ENCODE data around the gene LIG1. TPM values are rescaled to one million over a fixed set of nuclear protein-coding genes. Genes with fewer than 3 reads are reported as not detected.

The LIG1 gene
- total RNA-seq, 3 donors from 2014 or later (not counting 1 experiment from before 2014, with no cell fraction given), result 45.4 to 65.2 (median 57.2) TPM

DNA sequence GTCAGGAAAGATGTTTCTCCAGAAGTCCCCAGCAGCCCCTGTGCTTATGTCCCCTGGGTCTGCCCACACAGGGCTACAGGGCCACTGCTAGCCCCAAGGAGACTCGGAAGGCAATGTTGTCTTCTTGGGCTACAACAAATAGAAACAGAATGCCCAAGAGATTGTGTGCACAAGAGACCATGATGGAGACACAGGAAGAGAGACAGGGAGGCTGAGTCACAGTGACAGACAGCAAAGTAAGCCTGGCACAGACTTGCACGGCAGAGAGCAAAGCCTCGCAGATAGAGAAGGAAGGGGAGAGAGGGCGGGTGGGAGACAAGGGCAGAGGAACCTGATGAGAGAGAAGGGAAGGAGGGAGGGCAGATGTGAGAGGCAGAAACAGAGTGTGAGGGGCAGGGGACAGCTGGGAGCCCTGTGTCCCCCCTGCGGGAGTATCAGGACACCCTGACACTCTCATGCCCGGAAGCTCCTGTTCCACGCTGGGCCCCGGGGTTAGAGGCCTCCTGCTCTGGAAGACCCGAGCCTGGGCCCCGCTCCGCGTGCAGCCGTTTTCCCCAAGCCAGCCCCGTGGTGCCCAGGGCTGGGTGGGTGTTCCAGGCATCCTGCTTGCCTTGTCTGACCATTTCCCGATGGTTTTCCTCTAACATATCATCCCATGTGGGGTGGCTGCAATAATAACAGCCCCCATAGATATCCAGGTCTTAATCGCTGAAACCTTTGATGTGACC, 56.8 kb downstream of the LIG1 start:
- no peak overlapping the region for H3K4me3 ChIP-seq (ENCODE audit: low read length)
- H3K36me3 Mint-ChIP-seq, result no peaks in the 10 kb centered on the region
- WGBS (ENCODE audit: insufficient coverage), result 93% methylated on average over 16 of the region's 16 CpGs
- intact Hi-C loops (cut with micrococcal nuclease), result no loop called here
- peaks cover 7% of the 10 kb centered on the region for H3K36me3 ChIP-seq (ENCODE audit: control insufficient read depth, insufficient read depth, low read length)
- no peaks in the 10 kb centered on the region for H3K27me3 Mint-ChIP-seq (ENCODE audit: low read depth in 2 of 2)
- peaks cover 0 to 12% of the 10 kb centered on the region in 2 donors for H3K4me1 Mint-ChIP-seq
- DNase-seq (no peak), ATAC-seq (no peak)
- H3K27ac Mint-ChIP-seq, result peak overlapping the region in 1 of 2 donors; percentile 79
- TF ChIP-seq CTCF (IDR thresholded peaks at IDR 0.05), result no peak
- no peak overlapping the region for H3K27ac ChIP-seq (ENCODE audit: low read length)
- H3K4me3 Mint-ChIP-seq, result no peak overlapping the region
- no peaks in the 10 kb centered on the region for H3K9me3 ChIP-seq (ENCODE audit: control insufficient read depth, insufficient read depth, low read length)
- no peaks in the 10 kb centered on the region for H3K9me3 Mint-ChIP-seq
- H3K27me3 ChIP-seq (ENCODE audit: control insufficient read depth, insufficient read depth, low read length), result no peaks in the 10 kb centered on the region
- peaks cover 19% of the 10 kb centered on the region for H3K4me1 ChIP-seq (ENCODE audit: control insufficient read depth, insufficient read depth, low read length)

- Histone ChIP-seq H3K27ac (ENCODE audit: low read length) (no peak overlapping the region), H3K9me3 (ENCODE audit: control insufficient read depth, insufficient read depth, low read length) (no peaks in the 10 kb centered on the region), H3K27me3 (ENCODE audit: control insufficient read depth, insufficient read depth, low read length) (no peaks in the 10 kb centered on the region), H3K4me3 (ENCODE audit: low read length) (no peak overlapping the region), H3K36me3 (ENCODE audit: control insufficient read depth, insufficient read depth, low read length) (peaks cover 5% of the 10 kb centered on the region), H3K4me1 (ENCODE audit: control insufficient read depth, insufficient read depth, low read length) (peaks cover 20% of the 10 kb centered on the region)
- intact Hi-C loops (cut with micrococcal nuclease), result no loop called here
- no peak for ATAC-seq
- Mint-ChIP-seq H3K9me3 (no peaks in the 10 kb centered on the region), H3K4me1 (peaks cover 0 to 4% of the 10 kb centered on the region in 2 donors), H3K27me3 (ENCODE audit: low read depth in 2 of 2) (peaks cover 0 to 3% of the 10 kb centered on the region in 2 donors), H3K36me3 (no peaks in the 10 kb centered on the region), H3K27ac (peak overlapping the region in 1 of 2 donors; percentile 85), H3K4me3 (no peak overlapping the region)
- 91% methylated on average over 5 of the region's 7 CpGs for WGBS (ENCODE audit: insufficient coverage)
- TF ChIP-seq CTCF (IDR thresholded peaks at IDR 0.05), result no peak
- DNase-seq, result no peak
Measured at GRCh38 chr19:48111280-48111679, 58.9 kb downstream of the LIG1 start.

DNA sequence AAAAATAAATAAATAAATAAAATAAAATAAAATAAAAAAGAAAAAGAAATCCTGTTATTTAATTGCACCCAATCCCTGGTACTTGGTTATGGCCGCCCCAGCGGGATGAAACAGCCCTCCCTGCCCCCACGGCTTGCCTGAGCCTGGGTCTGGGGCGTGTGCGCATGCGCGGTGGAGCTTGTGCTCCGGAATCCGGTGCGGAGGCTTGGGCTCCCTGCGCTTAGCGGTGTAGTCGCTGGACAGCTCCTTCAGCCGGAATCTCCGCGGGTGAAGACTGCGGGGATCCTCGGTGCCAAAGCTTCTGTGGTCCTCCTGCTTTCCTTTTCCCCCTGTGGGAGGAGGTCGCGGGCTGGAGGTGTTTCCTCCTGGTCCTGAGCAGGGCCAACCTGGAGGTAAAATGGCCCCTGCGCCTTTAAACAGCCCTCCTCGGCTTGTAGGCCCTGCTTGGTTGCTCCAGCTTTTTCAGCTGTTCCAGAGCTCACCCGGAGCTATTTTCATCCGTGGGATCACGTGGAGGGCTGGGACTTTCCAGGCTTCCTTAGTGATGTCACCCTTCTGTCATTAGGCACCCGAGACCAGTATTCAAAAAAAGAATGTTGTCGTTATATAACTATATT, 59.7 kb downstream of the LIG1 start, which contains the start of gene PLA2G4C:
Gene PLA2G4C, minus strand, starts transcription at position 468 of the 617 bp plus-strand sequence. CDS start 4,288 bp downstream, outside the sequence.
- H3K27ac Mint-ChIP-seq, result peak within 1 kb of the TSS; percentile 80 to 85
- H3K4me3 Mint-ChIP-seq, result peak within 1 kb of the TSS; percentile 74
- intact Hi-C loops (cut with micrococcal nuclease), result no loop called here

More for the DNA sequence above, 59.7 kb downstream of the LIG1 start, which contains the start of gene PLA2G4C:
- Histone ChIP-seq H3K27me3 (ENCODE audit: control insufficient read depth, insufficient read depth, low read length) (no peaks in the 10 kb centered on the region), H3K9me3 (ENCODE audit: control insufficient read depth, insufficient read depth, low read length) (no peaks in the 10 kb centered on the region), H3K4me1 (ENCODE audit: control insufficient read depth, insufficient read depth, low read length) (peaks cover 20% of the 10 kb centered on the region), H3K27ac (ENCODE audit: low read length) (peak within 1 kb of the TSS; percentile 72), H3K4me3 (ENCODE audit: low read length) (peak within 1 kb of the TSS; percentile 58), H3K36me3 (ENCODE audit: control insufficient read depth, insufficient read depth, low read length) (peaks cover 1% of the 10 kb centered on the region)
- peak; percentile 72 to 94 for DNase-seq
- peak; percentile 76 to 87 (median 85) for ATAC-seq
- H3K4me1 Mint-ChIP-seq, result peaks cover 0 to 4% of the 10 kb centered on the region in 2 donors
- H3K9me3 Mint-ChIP-seq, result no peaks in the 10 kb centered on the region
- TF ChIP-seq CTCF (IDR thresholded peaks at IDR 0.05), result no peak
- no peaks in the 10 kb centered on the region for H3K36me3 Mint-ChIP-seq
- 1% methylated on average over 25 of the region's 27 CpGs for WGBS (ENCODE audit: insufficient coverage)
- H3K27me3 Mint-ChIP-seq (ENCODE audit: low read depth in 2 of 2), result peaks cover 0 to 4% of the 10 kb centered on the region in 2 donors

All from natural killer cell (primary cell).